Measurements from ENCODE around the gene PLA2G4A. TPM values are rescaled to one million over a fixed set of nuclear protein-coding genes. Genes with fewer than 3 reads are reported as not detected.

The PLA2G4A gene
- total RNA-seq, 1 donor from 2014 or later = not detected

GRCh38 chr1:186829686-186830587 is 1.2 kb downstream of the PLA2G4A start:
- POLR2A ChIA-PET = no interaction called here
- Mint-ChIP-seq H3K9me3 (no peaks in the 10 kb centered on the region), H3K4me3 (peak overlapping the region; percentile 78), H3K4me1 (peaks cover 11% of the 10 kb centered on the region), H3K36me3 (ENCODE audit: low read depth) (no peaks in the 10 kb centered on the region), H3K27me3 (peaks cover 5% of the 10 kb centered on the region), H3K27ac (no peak overlapping the region)
- DNase-seq = no peak
- CTCF ChIA-PET = no interaction called here
- TF ChIP-seq CTCF (IDR thresholded peaks at IDR 0.05) = no peak
- ATAC-seq (ENCODE audit: low read depth) = no peak
- intact Hi-C loops (cut with micrococcal nuclease) = no loop called here

DNA sequence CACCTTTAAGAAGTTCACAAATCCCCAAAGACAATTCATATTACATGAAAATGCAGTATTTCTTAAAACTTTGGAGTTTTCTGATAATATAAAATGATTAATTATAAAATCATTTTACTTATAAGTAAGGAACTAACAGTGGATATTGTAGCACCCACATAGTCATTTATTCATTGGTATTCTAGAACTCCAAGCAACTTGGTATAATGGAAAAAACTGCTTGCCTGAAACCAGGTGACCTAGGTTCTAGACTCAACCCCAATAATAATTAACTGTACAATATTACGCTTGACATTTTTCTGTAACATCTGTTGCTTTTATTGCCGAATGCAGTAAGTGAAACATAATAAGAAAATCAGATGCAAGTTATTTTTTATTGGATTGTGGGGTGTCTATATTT is 2.4 kb downstream of the PLA2G4A start:
- H3K27ac Mint-ChIP-seq = no peak overlapping the region
- no peaks in the 10 kb centered on the region for H3K36me3 Mint-ChIP-seq (ENCODE audit: low read depth)
- DNase-seq (no peak), ATAC-seq (ENCODE audit: low read depth) (no peak)
- peaks cover 11% of the 10 kb centered on the region for H3K4me1 Mint-ChIP-seq
- no peaks in the 10 kb centered on the region for H3K9me3 Mint-ChIP-seq
- ChIA-PET CTCF (no interaction called here), POLR2A (no interaction called here)
- intact Hi-C loops (cut with micrococcal nuclease) = no loop called here
- no peak overlapping the region for H3K4me3 Mint-ChIP-seq
- no peak for TF ChIP-seq CTCF (IDR thresholded peaks at IDR 0.05)
- H3K27me3 Mint-ChIP-seq = peaks cover 5% of the 10 kb centered on the region

- H3K36me3 Mint-ChIP-seq (ENCODE audit: low read depth) = no peaks in the 10 kb centered on the region
- no peaks in the 10 kb centered on the region for H3K9me3 Mint-ChIP-seq
- CTCF ChIA-PET = interaction anchor here (0.7 kb wide), 1 partner anchor 1043 kb away, joined by 3 read pairs; no protein-coding TSS in a partner anchor
- ATAC-seq (ENCODE audit: low read depth) (no peak), DNase-seq (no peak)
- TF ChIP-seq CTCF (IDR thresholded peaks at IDR 0.05) = no peak
- H3K27ac Mint-ChIP-seq = no peak overlapping the region
- H3K4me1 Mint-ChIP-seq = peaks cover under 1% of the 10 kb centered on the region
- no peak overlapping the region for H3K4me3 Mint-ChIP-seq
- POLR2A ChIA-PET = no interaction called here
- H3K27me3 Mint-ChIP-seq = peaks cover 2% of the 10 kb centered on the region
- intact Hi-C loops (cut with micrococcal nuclease) = no loop called here
Observed at GRCh38 chr1:186834399-186834958, 5.7 kb downstream of the PLA2G4A start.

GRCh38 chr1:186835448-186835847 is 6.7 kb downstream of the PLA2G4A start:
- Mint-ChIP-seq H3K27ac (no peak overlapping the region), H3K4me1 (no peaks in the 10 kb centered on the region), H3K9me3 (no peaks in the 10 kb centered on the region), H3K36me3 (ENCODE audit: low read depth) (no peaks in the 10 kb centered on the region), H3K4me3 (no peak overlapping the region), H3K27me3 (peaks cover 2% of the 10 kb centered on the region)
- ATAC-seq (ENCODE audit: low read depth) (no peak), DNase-seq (no peak)
- POLR2A ChIA-PET = no interaction called here
- intact Hi-C loops (cut with micrococcal nuclease) = no loop called here
- CTCF ChIA-PET = no interaction called here
- TF ChIP-seq CTCF (IDR thresholded peaks at IDR 0.05) = no peak

DNA sequence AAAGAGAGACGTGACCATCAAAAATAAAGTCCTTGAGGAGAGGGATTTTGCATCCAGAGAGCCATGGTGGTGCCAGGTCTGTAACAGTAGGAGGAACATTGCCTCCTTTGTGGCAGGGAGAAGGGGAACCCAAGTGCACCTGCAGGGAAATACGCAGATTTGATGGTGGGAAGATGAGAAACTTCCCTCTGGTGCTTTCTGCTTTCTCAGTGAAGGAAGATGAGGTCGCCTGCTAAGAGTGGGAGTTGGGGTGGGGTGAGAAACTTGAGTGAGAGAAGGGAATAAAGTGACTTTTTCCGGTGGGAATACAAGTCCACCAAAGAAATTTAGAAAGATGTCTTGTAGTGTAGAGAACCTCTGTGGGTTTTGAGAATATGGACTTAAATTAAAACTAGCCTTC is 9.1 kb downstream of the PLA2G4A start:
- no peak for TF ChIP-seq CTCF (IDR thresholded peaks at IDR 0.05)
- ChIA-PET CTCF (no interaction called here), POLR2A (no interaction called here)
- no peaks in the 10 kb centered on the region for H3K36me3 Mint-ChIP-seq (ENCODE audit: low read depth)
- DNase-seq (no peak), ATAC-seq (ENCODE audit: low read depth) (no peak)
- H3K4me3 Mint-ChIP-seq = no peak overlapping the region
- H3K27me3 Mint-ChIP-seq = peaks cover 2% of the 10 kb centered on the region
- intact Hi-C loops (cut with micrococcal nuclease) = no loop called here
- H3K9me3 Mint-ChIP-seq = no peaks in the 10 kb centered on the region
- no peaks in the 10 kb centered on the region for H3K4me1 Mint-ChIP-seq
- H3K27ac Mint-ChIP-seq = no peak overlapping the region

Data from activated B cell treated with CpG ODN at 0.5 μM for 24 hours (primary cell).